Activated naive CD4-positive, alpha-beta T cell treated with Interleukin-2 at 50 U/mL for 16 hours (primary cell): ENCODE results near the gene P2RY4.
"Not testable (repeated sequence)": the region's sequence is repeated elsewhere in the genome, so short reads cannot be mapped to it uniquely, and the experiment has no call there.

Experiments used
- DNase-seq: peaks from one replicate; pipeline ENCODE4 v3.0.0-alpha.2; 2020

Gene P2RY4

GRCh38 chrX:70260104-70260503 is at the start of gene P2RY4:
TSS of gene P2RY4 (minus strand) at chrX:70260204. CDS start at chrX:70259624, 580 bp downstream.
- DNase-seq: no peak

- DNase-seq: no peak
Measured at GRCh38 chrX:70301716-70302115, 41.7 kb upstream of the P2RY4 start.

GRCh38 chrX:70293621-70294020 is 33.6 kb upstream of the P2RY4 start:
- DNase-seq: no peak

- DNase-seq: no peak
Measured at GRCh38 chrX:70292788-70293187, 32.8 kb upstream of the P2RY4 start.

DNA sequence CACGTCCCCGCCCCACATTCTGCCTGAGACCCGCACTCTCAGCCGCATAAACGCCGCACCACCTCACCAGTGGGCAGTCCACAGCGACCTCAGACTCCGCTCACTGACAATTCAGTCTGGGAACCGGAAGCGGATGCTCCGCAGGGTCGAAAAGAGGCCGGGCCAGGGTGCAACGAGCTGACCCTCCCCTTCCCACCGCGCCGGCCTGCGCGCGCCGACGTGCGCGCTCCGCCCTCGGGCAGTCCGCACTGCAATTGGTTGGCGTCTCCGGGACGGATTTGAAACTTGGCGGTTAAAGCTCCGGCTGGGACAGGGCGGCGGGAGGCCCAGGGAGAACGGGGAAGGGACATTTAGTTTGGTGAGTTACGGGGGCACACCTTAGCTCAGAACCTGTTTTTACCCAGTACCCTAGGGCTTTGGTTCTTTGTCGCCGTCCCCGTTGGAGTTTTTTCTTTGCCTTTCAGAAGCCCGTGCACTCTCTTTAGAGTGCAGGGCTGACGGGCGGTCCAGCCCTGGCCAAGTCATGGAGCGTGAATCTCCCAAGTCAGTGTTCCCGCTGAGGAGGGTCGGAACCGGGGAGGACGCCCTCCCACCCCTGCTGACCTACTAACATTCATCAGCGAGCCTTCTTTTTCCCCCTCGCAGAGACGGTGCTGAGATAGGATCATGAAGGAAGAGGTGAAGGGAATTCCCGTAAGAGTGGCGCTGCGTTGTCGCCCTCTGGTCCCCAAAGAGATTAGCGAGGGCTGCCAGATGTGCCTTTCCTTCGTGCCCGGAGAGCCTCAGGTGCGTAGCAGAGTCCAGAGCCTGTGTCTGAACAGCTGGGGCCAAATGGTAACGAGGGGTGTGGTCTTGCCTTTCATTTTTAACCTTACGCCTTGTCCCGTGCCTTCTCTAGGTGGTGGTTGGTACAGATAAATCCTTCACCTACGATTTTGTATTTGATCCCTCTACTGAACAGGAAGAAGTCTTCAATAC is 30.1 kb upstream of the P2RY4 start, which contains the start of the genes KIF4A and PDZD11:
Gene KIF4A (plus strand): TSS at position 312 of the 978 bp plus-strand sequence. CDS start 355 bp downstream, at position 667.
Gene PDZD11 (minus strand): TSS at position 135 of the 978 bp plus-strand sequence. CDS start 586 bp downstream, outside the sequence.
- peak; percentile 81 for DNase-seq

DNA sequence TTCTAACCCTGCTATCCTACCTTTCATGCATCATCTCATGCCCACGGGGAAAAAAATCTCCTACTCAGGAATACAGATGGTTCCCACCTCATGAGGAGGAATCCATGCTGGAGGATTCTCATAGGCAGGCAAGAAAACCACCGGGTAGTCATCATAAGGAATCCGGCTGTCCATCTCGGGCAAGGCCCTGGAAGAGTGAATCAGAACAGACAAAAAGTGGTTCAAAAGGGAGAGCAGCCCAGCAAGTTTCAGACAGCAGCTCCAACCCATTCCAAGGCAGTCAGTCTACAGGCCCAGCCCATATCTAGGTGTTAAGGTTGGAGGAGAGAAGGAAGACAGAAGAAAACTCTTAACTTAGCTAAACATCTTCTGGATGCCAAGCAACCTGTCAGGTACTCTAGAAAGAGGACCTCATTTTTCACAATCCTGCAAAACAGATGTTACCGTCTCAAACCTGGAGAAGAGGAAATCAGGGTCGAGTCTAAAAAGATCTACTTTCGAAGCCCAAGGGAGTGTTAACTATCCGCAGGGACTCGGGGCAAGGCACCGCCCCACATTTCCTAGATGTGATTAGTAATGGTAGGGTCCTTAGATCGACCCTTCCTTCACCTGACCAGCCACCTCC is 29.3 kb upstream of the P2RY4 start:
- no peak for DNase-seq

DNA sequence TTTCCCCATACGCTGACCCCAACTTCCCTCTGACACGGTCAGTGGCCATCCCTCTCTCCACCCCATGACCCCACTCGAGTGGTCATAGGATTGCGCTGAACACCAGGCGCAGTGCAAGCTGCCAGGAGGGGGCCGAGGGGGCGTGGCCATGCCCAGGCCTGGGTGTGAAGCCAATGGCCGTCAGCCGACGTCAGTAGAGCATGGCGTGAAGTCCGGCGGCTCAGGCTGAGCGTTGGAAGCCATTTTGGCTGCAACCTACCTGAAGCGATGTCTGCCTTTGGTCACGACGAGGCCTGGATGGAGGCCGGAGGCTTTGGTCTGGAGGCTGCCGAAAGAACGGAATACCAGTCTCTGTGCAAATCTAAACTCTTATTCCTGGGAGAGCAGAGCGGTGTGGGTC is 21.9 kb upstream of the P2RY4 start, which contains the start of gene RAB41:
Gene RAB41 (plus strand): TSS at position 222 of the 400 bp plus-strand sequence. CDS start 46 bp downstream, at position 268.
- DNase-seq: no peak

- DNase-seq: no peak
Measured at GRCh38 chrX:70280573-70280972, 20.6 kb upstream of the P2RY4 start.

DNA sequence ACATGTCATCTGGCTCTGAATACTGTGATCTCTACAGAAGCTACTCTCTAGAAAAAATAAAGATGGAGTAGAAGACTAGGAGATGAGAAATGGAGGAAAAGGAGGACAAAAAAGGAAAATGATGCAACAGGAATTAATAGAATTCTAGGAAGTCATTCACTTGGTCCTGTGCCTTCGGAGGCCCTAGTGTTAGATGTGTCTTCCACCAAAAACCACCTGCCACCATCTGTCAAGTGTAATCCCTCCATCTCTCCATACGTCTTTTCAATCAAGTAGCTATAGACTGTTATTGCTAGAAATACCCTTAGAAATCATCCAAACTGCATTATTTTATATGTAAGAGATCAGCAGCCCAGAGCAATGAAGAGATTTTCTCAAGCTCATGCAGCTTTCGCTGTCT is 19.1 kb upstream of the P2RY4 start:
- no peak for DNase-seq

DNA sequence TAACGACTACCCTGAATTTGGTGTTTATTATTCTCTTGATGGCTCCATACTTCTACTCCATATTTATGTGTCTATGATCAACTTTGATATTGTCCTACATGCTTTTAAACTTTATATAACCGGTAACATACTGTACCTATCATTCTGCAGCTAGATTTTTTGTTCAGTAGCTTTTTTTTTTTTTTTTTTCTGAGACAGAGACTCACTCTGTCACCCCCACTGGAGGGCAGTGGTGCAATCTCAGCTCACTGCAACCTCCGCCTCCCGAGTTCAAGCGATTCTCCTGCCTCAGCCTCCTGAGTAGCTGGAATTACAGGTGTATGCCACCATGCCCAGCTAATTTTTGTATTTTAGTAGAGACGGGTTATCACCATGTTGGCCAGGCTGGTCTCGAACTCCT is 14.0 kb upstream of the P2RY4 start:
- not testable (repeated sequence) for DNase-seq

GRCh38 chrX:70268034-70268433 is 8.0 kb upstream of the P2RY4 start, which contains the start of gene ARR3:
TSS of gene ARR3 (plus strand) at chrX:70268334. CDS start at chrX:70269386, 1,052 bp downstream.
- DNase-seq: no peak

DNA sequence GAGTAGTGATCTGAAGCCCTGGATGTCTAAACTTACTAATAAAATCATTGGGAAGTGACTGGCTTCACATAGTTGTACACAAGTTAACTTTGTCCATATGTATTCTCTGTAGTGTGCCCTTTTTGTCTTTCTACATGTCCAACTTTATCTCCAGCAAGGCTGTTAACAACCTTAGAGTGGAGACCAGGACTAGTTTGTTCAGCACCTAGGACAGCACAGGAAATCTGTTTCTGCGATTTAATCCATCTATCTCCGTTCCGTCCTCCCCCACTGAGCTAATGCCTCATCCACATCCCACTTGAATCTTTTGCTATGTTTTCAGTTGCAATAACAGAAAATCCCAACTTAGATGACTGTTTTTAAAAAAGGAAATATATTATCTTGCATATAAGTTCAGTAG is 4.8 kb upstream of the P2RY4 start:
- no peak for DNase-seq

DNA sequence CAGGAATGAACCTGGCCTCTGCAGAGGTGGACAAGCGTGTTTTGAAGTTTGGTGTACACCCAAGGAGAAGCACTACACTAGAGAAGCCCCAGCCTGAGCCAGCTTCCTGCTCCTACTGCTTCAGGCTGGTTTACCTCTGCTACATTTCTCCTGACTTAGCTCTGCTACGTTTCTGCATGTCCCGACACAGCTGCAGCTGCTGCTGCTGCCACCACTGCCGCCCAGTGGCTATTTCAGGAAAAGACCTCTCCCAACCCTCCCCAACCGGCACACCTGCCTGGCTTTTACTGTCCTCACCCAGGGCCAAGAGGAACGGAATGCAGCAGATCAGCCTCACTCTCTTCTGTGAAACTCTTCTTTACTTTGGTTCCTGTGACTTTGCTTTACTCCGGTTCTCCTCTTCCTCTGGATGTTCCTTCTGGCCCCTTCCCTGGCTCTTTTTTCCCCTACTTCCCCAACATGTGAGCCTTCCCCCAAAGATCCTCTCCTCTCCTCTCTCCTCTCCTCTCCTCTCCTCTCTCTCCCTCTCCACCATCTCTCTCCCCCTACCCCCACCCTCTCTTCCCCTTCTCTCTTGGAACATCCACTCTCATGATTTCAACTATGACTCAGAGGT is 3.1 kb upstream of the P2RY4 start:
- peak; percentile 5 for DNase-seq

GRCh38 chrX:70257423-70258288 is 2.3 kb downstream of the P2RY4 start:
- DNase-seq: no peak

- no peak for DNase-seq
Measured at GRCh38 chrX:70255452-70255851, 4.6 kb downstream of the P2RY4 start.

DNA sequence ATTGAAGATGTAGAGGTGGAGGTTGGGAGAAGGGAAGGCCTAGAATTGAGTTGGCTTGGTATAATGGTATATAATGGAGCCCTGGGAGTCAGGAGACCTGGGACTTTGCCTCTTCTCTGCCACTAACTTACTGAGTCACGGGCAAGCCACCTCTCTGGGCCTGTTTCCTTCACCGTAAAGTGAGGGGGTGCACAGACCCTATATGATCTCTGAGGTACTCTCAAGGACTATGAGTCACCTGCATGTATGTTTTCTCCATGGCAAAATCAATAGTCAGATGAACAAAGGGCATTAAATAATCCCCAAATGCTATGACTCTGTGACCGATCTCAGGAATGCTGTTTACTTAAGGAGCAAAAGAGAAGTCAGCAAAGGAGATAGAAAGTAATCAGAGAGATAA is 5.1 kb downstream of the P2RY4 start:
- DNase-seq: no peak

DNA sequence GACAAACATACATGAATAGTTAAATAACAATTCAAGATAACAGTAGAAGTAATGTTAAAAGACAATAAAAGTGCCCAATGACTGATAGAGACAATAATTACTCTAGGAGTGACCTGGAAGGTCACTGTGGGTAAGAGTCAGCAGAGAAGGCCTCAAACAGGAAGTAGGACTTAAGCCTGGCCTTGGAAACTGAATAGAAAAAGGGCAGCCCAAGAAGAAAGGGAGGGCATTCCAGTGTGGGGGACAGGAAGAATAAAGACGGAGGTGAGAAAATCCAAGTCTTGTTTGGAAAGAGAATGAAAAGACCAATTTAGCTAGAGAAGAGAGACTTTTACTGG is 6.0 kb downstream of the P2RY4 start:
- no peak for DNase-seq

GRCh38 chrX:70253377-70254062 is 6.5 kb downstream of the P2RY4 start:
- DNase-seq: no peak

GRCh38 chrX:70252491-70252890 is 7.5 kb downstream of the P2RY4 start:
- DNase-seq: no peak

DNA sequence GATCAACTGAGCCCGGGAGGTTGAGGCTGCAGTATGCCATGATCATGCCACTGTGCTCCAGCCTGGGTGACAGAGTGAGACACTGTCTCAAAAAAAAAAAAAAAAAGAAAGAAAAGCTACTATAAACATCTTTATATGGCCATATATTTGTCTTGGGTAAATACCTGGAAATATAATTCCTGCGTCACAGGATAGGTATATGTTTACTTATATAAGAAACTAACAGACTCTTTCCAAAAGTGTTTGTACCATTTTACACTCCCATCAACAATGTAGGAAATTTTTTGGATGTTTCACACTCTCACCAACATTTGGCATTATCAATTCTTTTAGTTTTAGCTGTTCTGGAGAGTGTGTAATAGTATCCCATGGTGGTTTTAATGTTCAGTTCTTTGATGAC is 12.8 kb downstream of the P2RY4 start:
- DNase-seq: no peak

DNA sequence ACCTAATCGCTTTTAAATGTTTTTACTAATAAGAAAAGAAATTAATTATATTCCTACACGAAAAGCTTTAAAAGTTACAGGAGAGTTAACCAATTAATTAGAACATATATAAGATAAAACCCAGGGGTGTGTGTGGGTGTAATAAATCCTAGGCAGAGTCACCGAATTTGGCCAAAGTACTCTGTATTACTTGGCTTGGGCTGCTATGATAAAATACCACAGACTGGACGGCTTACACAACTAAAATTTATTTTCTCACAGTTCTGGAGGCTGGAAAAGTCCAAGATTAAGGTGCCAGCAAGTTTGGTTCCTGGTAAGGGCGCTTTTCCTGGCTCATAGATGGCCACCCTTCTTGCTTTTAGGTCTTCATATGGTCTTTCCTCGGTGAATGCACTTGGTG is 15.1 kb downstream of the P2RY4 start:
- DNase-seq: no peak

GRCh38 chrX:70243601-70244000 is 16.4 kb downstream of the P2RY4 start:
- not testable (repeated sequence) for DNase-seq
